ENCODE data around the gene RUFY3.
"Not testable (repeated sequence)": the region's sequence is repeated elsewhere in the genome, so short reads cannot be mapped to it uniquely, and the experiment has no call there.

Gene RUFY3

GRCh38 chr4:70698435-70698834 lies 23.3 kb upstream of the RUFY3 start:
- H3K4me1 ChIP-seq (ENCODE audit: control insufficient read depth, insufficient read depth, low read length); H3K9me3 ChIP-seq (ENCODE audit: control insufficient read depth, insufficient read depth, low read depth, low read length); H3K27ac ChIP-seq (ENCODE audit: extremely low read depth, low read depth, low read length); POLR2A ChIA-PET; CTCF ChIA-PET; H3K36me3 ChIP-seq (ENCODE audit: control insufficient read depth in 2 of 2, insufficient read depth in 1 of 2, low read length in 2 of 2); H3K4me3 ChIP-seq (ENCODE audit: low read depth, low read length): not testable (repeated sequence)
- peak; percentile 38; the same call in 1 of the 2 replicates for TF ChIP-seq GLIS1 (tag by site-specific recombination; IDR thresholded peaks at IDR 0.05)

GRCh38 chr4:70700712-70701111 lies 21.1 kb upstream of the RUFY3 start:
- Histone ChIP-seq H3K9me3 (ENCODE audit: control insufficient read depth, insufficient read depth, low read depth, low read length) (no peaks in the 10 kb centered on the region), H3K27ac (ENCODE audit: extremely low read depth, low read depth, low read length) (no peak overlapping the region), H3K36me3 (ENCODE audit: control insufficient read depth in 2 of 2, insufficient read depth in 1 of 2, low read length in 2 of 2) (no peaks in the 10 kb centered on the region), H3K4me3 (ENCODE audit: low read depth, low read length) (no peak overlapping the region), H3K4me1 (ENCODE audit: control insufficient read depth, insufficient read depth, low read length) (peaks cover 3% of the 10 kb centered on the region; the same call in 1 of the 2 replicates)
- ChIA-PET POLR2A (no interaction called here), CTCF (no interaction called here)
- TF ChIP-seq PRDM4 (tag by site-specific recombination; IDR thresholded peaks at IDR 0.05) = no peak
- TF ChIP-seq ZNF529 (tag by site-specific recombination; IDR thresholded peaks at IDR 0.05; ENCODE audit: insufficient replicate concordance) = no peak
- TF ChIP-seq PBX3 (CRISPR knock-in tag; IDR thresholded peaks at IDR 0.05) = no peak
- TF ChIP-seq REPIN1 (tag by site-specific recombination; IDR thresholded peaks at IDR 0.05; ENCODE audit: low read depth) = no peak
- TF ChIP-seq ZNF214 (tag by site-specific recombination; IDR thresholded peaks at IDR 0.05; ENCODE audit: borderline replicate concordance) = no peak
- TF ChIP-seq PRDM10 (tag by site-specific recombination; IDR thresholded peaks at IDR 0.05) = no peak
- no peak for TF ChIP-seq BCL11B (tag by site-specific recombination; IDR thresholded peaks at IDR 0.05; ENCODE audit: low read depth)
- no peak for TF ChIP-seq SP7 (tag by site-specific recombination; IDR thresholded peaks at IDR 0.05)
- no peak for TF ChIP-seq ZBTB7A (tag by site-specific recombination; IDR thresholded peaks at IDR 0.05; ENCODE audit: low read depth)
- TF ChIP-seq ZNF366 (tag by site-specific recombination; conservative IDR thresholded peaks at IDR 0.05) = no peak
- TF ChIP-seq HOXA7 (CRISPR knock-in tag; IDR thresholded peaks at IDR 0.05; ENCODE audit: borderline replicate concordance) = no peak
- TF ChIP-seq ZNF654 (tag by site-specific recombination; IDR thresholded peaks at IDR 0.05; ENCODE audit: low read depth) = no peak
- no peak for TF ChIP-seq ZNF707 (tag by site-specific recombination; IDR thresholded peaks at IDR 0.05)
- TF ChIP-seq EGR2 (tag by site-specific recombination; IDR thresholded peaks at IDR 0.05; ENCODE audit: low read depth) = no peak
- TF ChIP-seq, protein P1, sequence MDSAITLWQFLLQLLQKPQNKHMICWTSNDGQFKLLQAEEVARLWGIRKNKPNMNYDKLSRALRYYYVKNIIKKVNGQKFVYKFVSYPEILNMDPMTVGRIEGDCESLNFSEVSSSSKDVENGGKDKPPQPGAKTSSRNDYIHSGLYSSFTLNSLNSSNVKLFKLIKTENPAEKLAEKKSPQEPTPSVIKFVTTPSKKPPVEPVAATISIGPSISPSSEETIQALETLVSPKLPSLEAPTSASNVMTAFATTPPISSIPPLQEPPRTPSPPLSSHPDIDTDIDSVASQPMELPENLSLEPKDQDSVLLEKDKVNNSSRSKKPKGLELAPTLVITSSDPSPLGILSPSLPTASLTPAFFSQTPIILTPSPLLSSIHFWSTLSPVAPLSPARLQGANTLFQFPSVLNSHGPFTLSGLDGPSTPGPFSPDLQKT (IDR thresholded peaks at IDR 0.05; ENCODE audit: borderline replicate concordance, low read depth, low read length) = no peak
- TF ChIP-seq ZNF169 (tag by site-specific recombination; IDR thresholded peaks at IDR 0.05) = no peak
- no peak for TF ChIP-seq ZNF701 (tag by site-specific recombination; IDR thresholded peaks at IDR 0.05)
- no peak for TF ChIP-seq ZNF623 (tag by site-specific recombination; IDR thresholded peaks at IDR 0.05)
- TF ChIP-seq ZNF155 (tag by site-specific recombination; IDR thresholded peaks at IDR 0.05) = no peak
